PFSK-1 (cell line): ENCODE measurements around the gene PLEKHH3.

Source experiments
- FOXP2 ChIP-seq: optimal IDR thresholded peaks from 2 replicates; pipeline ENCODE3; 2011; ENCODE audit warnings: borderline replicate concordance, control low read depth, inconsistent platforms; ENCODE audit not compliant: insufficient read depth; ENCODE audit errors: extremely low read length, extremely low read depth
- POLR2AphosphoS5 ChIP-seq: IDR thresholded peaks from 2 replicates; pipeline ENCODE4 v1.6.1; 2012; ENCODE audit warnings: low read depth, mild to moderate bottlenecking, control low read depth, low read length, moderate library complexity
- SIN3A ChIP-seq: IDR thresholded peaks from 2 replicates; pipeline ENCODE4 v1.6.1; 2012; ENCODE audit warnings: mild to moderate bottlenecking, low read length, moderate library complexity, borderline replicate concordance; ENCODE audit not compliant: insufficient read depth
- TAF1 ChIP-seq: IDR thresholded peaks from 2 replicates; pipeline ENCODE4 v1.6.1; 2012; ENCODE audit warnings: low read length, control low read depth, borderline replicate concordance; ENCODE audit not compliant: insufficient read depth
- TF ChIP-seq, protein P1 (sequence below), 2 experiments: IDR thresholded peaks; 2 replicates each; pipeline versions ENCODE4 v1.6.1 to v1.8.0; 2011 to 2012; ENCODE audit warnings: low read depth in 2 of 2, low read length in 2 of 2, control low read depth in 1 of 2, inconsistent platforms in 1 of 2, mild to moderate bottlenecking in 1 of 2, moderate library complexity in 1 of 2; ENCODE audit not compliant: insufficient read depth in 1 of 2

PLEKHH3 gene

DNA sequence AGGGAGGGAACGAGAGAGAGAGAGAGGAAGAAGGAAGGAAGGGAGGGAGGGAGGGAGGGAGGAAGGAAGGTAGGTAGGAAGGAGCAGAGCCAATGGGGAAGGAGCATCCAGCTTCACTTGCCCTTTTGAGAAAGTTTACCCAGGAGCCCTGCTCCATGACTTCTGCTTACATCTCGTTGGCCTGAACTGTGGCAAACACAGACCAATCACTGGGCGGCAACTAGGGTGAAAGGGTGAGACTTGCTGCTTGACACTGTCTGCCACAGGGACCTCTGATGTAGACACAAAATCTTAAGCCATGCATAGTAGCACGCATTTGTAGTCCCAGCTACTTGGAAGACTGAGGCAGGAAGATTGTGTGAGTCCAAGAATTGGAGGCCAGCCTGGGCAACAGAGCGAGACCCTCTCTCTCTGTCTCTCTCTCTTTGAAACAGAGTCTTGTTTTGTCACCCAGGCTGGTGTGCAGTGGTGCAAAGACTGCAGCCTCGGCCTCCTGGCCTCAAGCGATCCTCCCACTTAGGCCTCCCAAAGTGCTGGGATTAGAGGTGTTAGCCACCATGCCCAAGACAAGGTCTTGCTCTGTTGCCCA lies 37.2 kb downstream of the PLEKHH3 start:
- TF ChIP-seq FOXP2 (no peak), POLR2AphosphoS5 (no peak), SIN3A (no peak), TAF1 (no peak)
- TF ChIP-seq, protein P1, sequence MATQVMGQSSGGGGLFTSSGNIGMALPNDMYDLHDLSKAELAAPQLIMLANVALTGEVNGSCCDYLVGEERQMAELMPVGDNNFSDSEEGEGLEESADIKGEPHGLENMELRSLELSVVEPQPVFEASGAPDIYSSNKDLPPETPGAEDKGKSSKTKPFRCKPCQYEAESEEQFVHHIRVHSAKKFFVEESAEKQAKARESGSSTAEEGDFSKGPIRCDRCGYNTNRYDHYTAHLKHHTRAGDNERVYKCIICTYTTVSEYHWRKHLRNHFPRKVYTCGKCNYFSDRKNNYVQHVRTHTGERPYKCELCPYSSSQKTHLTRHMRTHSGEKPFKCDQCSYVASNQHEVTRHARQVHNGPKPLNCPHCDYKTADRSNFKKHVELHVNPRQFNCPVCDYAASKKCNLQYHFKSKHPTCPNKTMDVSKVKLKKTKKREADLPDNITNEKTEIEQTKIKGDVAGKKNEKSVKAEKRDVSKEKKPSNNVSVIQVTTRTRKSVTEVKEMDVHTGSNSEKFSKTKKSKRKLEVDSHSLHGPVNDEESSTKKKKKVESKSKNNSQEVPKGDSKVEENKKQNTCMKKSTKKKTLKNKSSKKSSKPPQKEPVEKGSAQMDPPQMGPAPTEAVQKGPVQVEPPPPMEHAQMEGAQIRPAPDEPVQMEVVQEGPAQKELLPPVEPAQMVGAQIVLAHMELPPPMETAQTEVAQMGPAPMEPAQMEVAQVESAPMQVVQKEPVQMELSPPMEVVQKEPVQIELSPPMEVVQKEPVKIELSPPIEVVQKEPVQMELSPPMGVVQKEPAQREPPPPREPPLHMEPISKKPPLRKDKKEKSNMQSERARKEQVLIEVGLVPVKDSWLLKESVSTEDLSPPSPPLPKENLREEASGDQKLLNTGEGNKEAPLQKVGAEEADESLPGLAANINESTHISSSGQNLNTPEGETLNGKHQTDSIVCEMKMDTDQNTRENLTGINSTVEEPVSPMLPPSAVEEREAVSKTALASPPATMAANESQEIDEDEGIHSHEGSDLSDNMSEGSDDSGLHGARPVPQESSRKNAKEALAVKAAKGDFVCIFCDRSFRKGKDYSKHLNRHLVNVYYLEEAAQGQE (IDR thresholded peaks at IDR 0.05; ENCODE audit: insufficient read depth in 1 of 2, low read depth in 2 of 2, low read length in 2 of 2): no peak

- TF ChIP-seq SIN3A (no peak), POLR2AphosphoS5 (no peak), TAF1 (no peak), FOXP2 (no peak)
- TF ChIP-seq, protein P1 (IDR thresholded peaks at IDR 0.05; ENCODE audit: insufficient read depth in 1 of 2, low read depth in 2 of 2, low read length in 2 of 2): no peak
These were observed 43.8 kb downstream of the PLEKHH3 start for GRCh38 chr17:42632949-42633444.

GRCh38 chr17:42629411-42630009 lies 47.3 kb downstream of the PLEKHH3 start:
- TF ChIP-seq POLR2AphosphoS5: no peak
- no peak for TF ChIP-seq FOXP2
- no peak for TF ChIP-seq TAF1
- TF ChIP-seq, protein P1 (IDR thresholded peaks at IDR 0.05; ENCODE audit: insufficient read depth in 1 of 2, low read depth in 2 of 2, low read length in 2 of 2): no peak
- no peak for TF ChIP-seq SIN3A

GRCh38 chr17:42623732-42624596 lies 52.8 kb downstream of the PLEKHH3 start:
- TF ChIP-seq FOXP2: no peak
- no peak for TF ChIP-seq TAF1
- TF ChIP-seq, protein P1 (IDR thresholded peaks at IDR 0.05; ENCODE audit: insufficient read depth in 1 of 2, low read depth in 2 of 2, low read length in 2 of 2): no peak
- TF ChIP-seq POLR2AphosphoS5: no peak
- TF ChIP-seq SIN3A: no peak
